Neuronal stem cell (in vitro differentiated cells): ENCODE results near the gene ABCC5.

Experiments
- DNase-seq: peaks from one replicate; pipeline ENCODE4 v3.0.0-alpha.2; 2013; ENCODE audit warnings: low spot score
- H2AFZ ChIP-seq: one replicate; pipeline ENCODE4 v1.6.1; 2013; ENCODE audit warnings: mild to moderate bottlenecking, low read length, inconsistent platforms
- H2AK5ac ChIP-seq: 2 replicates; pipeline ENCODE4 v1.6.1; 2013; ENCODE audit warnings: low read depth, mild to moderate bottlenecking, inconsistent platforms, low read length, moderate library complexity, mixed read lengths
- H2BK120ac ChIP-seq: 2 replicates; pipeline ENCODE4 v1.6.1; 2013; ENCODE audit warnings: low read depth, mild to moderate bottlenecking, inconsistent platforms, low read length, moderate library complexity, mixed read lengths
- H2BK12ac ChIP-seq: one replicate; pipeline ENCODE4 v1.6.1; 2013; ENCODE audit warnings: low read length, inconsistent platforms
- H2BK15ac ChIP-seq: 2 replicates; pipeline ENCODE4 v1.6.1; 2013; ENCODE audit warnings: mild to moderate bottlenecking, low read length, inconsistent platforms, mixed read lengths
- H2BK5ac ChIP-seq: one replicate; pipeline ENCODE4 v1.6.1; 2013; ENCODE audit warnings: inconsistent platforms, mild to moderate bottlenecking, low read length, moderate library complexity
- H3K14ac ChIP-seq: one replicate; pipeline ENCODE4 v1.6.1; 2013; ENCODE audit warnings: low read length, inconsistent platforms
- H3K18ac ChIP-seq: 2 replicates; pipeline ENCODE4 v1.6.1; 2013; ENCODE audit warnings: low read length, inconsistent platforms
- H3K23ac ChIP-seq: 2 replicates; pipeline ENCODE4 v1.6.1; 2013; ENCODE audit warnings: low read depth, mild to moderate bottlenecking, mixed read lengths, low read length, inconsistent platforms; ENCODE audit not compliant: poor library complexity
- H3K27ac ChIP-seq: replicated peaks from 3 replicates; pipeline ENCODE4 v1.5.1; 2013; ENCODE audit warnings: low read length, inconsistent platforms
- H3K27me3 ChIP-seq, 3 experiments: 2 replicates each; pipeline ENCODE4 v1.6.1; 2013; ENCODE audit warnings: low read length in 3 of 3, mild to moderate bottlenecking in 2 of 3, inconsistent platforms in 1 of 3, low read depth in 1 of 3, mixed read lengths in 1 of 3, moderate library complexity in 1 of 3; ENCODE audit not compliant: control insufficient read depth in 3 of 3, insufficient read depth in 3 of 3
- H3K36me3 ChIP-seq, 2 donors: replicated peaks in 1 of 2; 2 replicates each; pipeline ENCODE4 v1.6.1; 2013; ENCODE audit warnings: low read length in 2 of 2; ENCODE audit not compliant: control insufficient read depth in 2 of 2, insufficient read depth in 2 of 2
- H3K4ac ChIP-seq: 2 replicates; pipeline ENCODE4 v1.6.1; 2013; ENCODE audit warnings: inconsistent platforms, mild to moderate bottlenecking, low read length, moderate library complexity
- H3K4me1 ChIP-seq, 2 donors: 1 replicate in 1 of 2; 2 replicates in 1 of 2; pipeline ENCODE4 v1.6.1; 2013; ENCODE audit warnings: low read length in 2 of 2, low read depth in 1 of 2; ENCODE audit not compliant: control insufficient read depth in 2 of 2, insufficient read depth in 1 of 2
- H3K4me2 ChIP-seq: one replicate; pipeline ENCODE4 v1.6.1; 2013; ENCODE audit warnings: mild to moderate bottlenecking, low read length, inconsistent platforms; ENCODE audit not compliant: insufficient read depth, poor library complexity, severe bottlenecking
- H3K4me3 ChIP-seq, 2 donors: 2 replicates each; pipeline ENCODE4 v1.5.1; 2013; ENCODE audit warnings: low read length in 2 of 2, mild to moderate bottlenecking in 2 of 2, inconsistent platforms in 1 of 2, moderate library complexity in 1 of 2
- H3K79me1 ChIP-seq: one replicate; pipeline ENCODE4 v1.6.1; 2013; ENCODE audit warnings: low read depth, mild to moderate bottlenecking, inconsistent platforms, low read length, moderate library complexity
- H3K9ac ChIP-seq: one replicate; pipeline ENCODE4 v1.6.1; 2013; ENCODE audit warnings: mild to moderate bottlenecking, low read depth, low read length, inconsistent platforms; ENCODE audit not compliant: poor library complexity
- H3K9me3 ChIP-seq, 2 donors: replicated peaks in 1 of 2; 2 replicates each; pipeline versions ENCODE3 to v1.6.1; 2013; ENCODE audit warnings: low read length in 2 of 2, mild to moderate bottlenecking in 2 of 2, inconsistent platforms in 1 of 2, low read depth in 1 of 2, mixed read lengths in 1 of 2, moderate library complexity in 1 of 2; ENCODE audit not compliant: control insufficient read depth in 2 of 2, insufficient read depth in 1 of 2
- H4K8ac ChIP-seq: one replicate; pipeline ENCODE4 v1.6.1; 2013; ENCODE audit warnings: low read depth, mild to moderate bottlenecking, inconsistent platforms, low read length, moderate library complexity
- H4K91ac ChIP-seq: one replicate; pipeline ENCODE4 v1.6.1; 2013; ENCODE audit warnings: low read length, low read depth, mild to moderate bottlenecking, inconsistent platforms; ENCODE audit not compliant: poor library complexity
- WGBS, 2 donors: extraction: QIAGEN DNeasy Blood & Tissue Kit; methylation state at CpG; one replicate each; pipeline ENCODE4 v1.1.7; 2013; ENCODE audit warnings: missing lambda C conversion rate in 2 of 2, mixed read lengths in 1 of 2; ENCODE audit not compliant: insufficient read length in 2 of 2, insufficient replicate concordance in 1 of 2; ENCODE audit errors: extremely low coverage in 2 of 2; 5-methylcytosine and 5-hydroxymethylcytosine counted together

Gene ABCC5

GRCh38 chr3:183892610-183893214, 125.0 kb downstream of the ABCC5 start:
- H2BK12ac ChIP-seq, result no peak overlapping the region
- H3K79me1 ChIP-seq, result no peaks in the 10 kb centered on the region
- no peaks in the 10 kb centered on the region for H3K4me1 ChIP-seq
- H2AK5ac ChIP-seq, result no peak overlapping the region
- no peak overlapping the region for H4K91ac ChIP-seq
- no peaks in the 10 kb centered on the region for H3K9me3 ChIP-seq
- no peak overlapping the region for H3K9ac ChIP-seq
- no peak overlapping the region for H2BK5ac ChIP-seq
- peak overlapping the region; percentile 4 for H4K8ac ChIP-seq
- no peak overlapping the region for H3K18ac ChIP-seq
- no peak overlapping the region for H3K4me3 ChIP-seq
- no peak overlapping the region for H3K4ac ChIP-seq
- no peak overlapping the region for H3K23ac ChIP-seq
- H3K14ac ChIP-seq, result no peak overlapping the region
- H3K4me2 ChIP-seq, result no peak overlapping the region
- H3K27me3 ChIP-seq, result peaks cover 0 to 31% (median 0%) of the 10 kb centered on the region in 3 experiments
- H3K27ac ChIP-seq, result no peak overlapping the region
- H3K36me3 ChIP-seq, result no peaks in the 10 kb centered on the region
- H2BK120ac ChIP-seq, result no peak overlapping the region
- no CpG with 5 or more reads among the region's 9 CpGs for WGBS, 2 donors
- no peak overlapping the region for H2BK15ac ChIP-seq
- no peak overlapping the region for H2AFZ ChIP-seq
- no peak for DNase-seq

DNA sequence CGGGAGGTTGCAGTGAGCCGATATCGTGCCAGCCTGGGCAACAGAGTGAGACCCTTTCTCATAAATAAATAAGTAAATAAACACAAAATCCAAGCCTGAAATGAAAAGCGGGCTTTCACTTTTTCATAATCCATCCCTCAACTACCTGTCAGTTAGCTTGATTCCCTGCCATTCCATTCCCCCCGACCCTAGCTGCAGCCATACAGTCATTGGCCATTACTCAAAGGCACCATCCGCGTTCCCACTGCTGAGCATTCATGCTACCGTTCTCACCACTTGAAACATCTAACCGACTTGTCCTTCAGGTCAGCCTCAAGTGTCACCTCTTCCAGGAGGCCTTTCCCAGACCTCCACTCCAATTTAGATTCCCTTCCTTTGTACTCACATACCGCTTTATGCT, 131.9 kb downstream of the ABCC5 start:
- no peak overlapping the region for H3K4me3 ChIP-seq
- H2AFZ ChIP-seq, result no peak overlapping the region
- peaks cover 0 to 4% of the 10 kb centered on the region in 2 donors for H3K36me3 ChIP-seq
- no peak overlapping the region for H3K18ac ChIP-seq
- H2BK12ac ChIP-seq, result no peak overlapping the region
- H3K4ac ChIP-seq, result no peak overlapping the region
- H2BK15ac ChIP-seq, result no peak overlapping the region
- no peak overlapping the region for H4K91ac ChIP-seq
- whole genome bisulfite sequencing, 2 donors, result no CpG with 5 or more reads among the region's 10 CpGs
- H2BK120ac ChIP-seq, result no peak overlapping the region
- no peak overlapping the region for H2AK5ac ChIP-seq
- H4K8ac ChIP-seq, result no peak overlapping the region
- DNase-seq, result no peak
- H3K14ac ChIP-seq, result no peak overlapping the region
- peaks cover 7% of the 10 kb centered on the region for H3K79me1 ChIP-seq
- no peak overlapping the region for H2BK5ac ChIP-seq
- H3K9me3 ChIP-seq, result no peaks in the 10 kb centered on the region
- peaks cover 0 to 17% (median 0%) of the 10 kb centered on the region in 3 experiments for H3K27me3 ChIP-seq
- no peak overlapping the region for H3K4me2 ChIP-seq
- no peak overlapping the region for H3K27ac ChIP-seq
- H3K9ac ChIP-seq, result no peak overlapping the region
- H3K4me1 ChIP-seq, result peaks cover 4 to 9% of the 10 kb centered on the region in 2 donors
- H3K23ac ChIP-seq, result no peak overlapping the region

DNA sequence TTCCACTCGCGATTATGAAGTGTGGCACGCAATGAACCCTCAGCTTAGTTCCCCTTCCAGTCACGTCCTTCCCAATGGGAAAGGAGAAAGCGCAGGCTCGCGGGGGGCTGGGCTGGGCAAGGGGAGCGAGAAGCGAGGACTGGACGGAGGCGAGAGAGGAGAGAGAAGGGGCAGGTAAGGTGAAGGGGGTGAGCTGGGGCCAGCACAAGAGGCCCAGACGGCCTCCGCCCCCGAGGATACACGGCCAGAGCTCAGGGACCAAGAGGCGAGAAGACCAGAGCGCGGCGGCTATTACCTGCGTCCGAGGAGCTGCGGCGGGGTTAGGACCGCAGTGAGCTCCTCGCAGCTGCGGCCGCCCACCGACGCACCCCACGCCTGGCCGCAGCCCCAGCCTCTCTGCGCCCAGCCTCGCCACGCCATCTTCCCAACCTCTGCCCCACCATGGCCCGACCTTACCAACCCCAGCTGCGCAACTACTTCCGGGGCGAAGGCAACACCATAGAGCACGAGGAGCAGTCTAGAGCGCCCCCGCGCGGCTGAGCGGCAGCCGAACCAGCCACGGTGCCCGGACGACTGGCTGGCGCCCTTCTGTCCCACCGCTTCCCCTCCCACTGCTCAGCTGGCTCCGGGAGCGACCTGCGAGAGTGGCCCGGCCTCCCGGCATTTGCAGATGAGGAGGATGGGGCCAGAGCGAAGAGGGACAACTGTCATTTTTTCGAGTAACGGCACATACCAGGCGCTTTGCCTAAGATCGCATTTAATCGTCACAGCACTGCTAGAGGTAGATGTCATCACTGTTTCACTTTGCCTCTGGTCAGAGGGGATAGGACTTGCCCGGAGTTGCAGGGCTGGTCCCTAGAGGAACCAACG, 133.0 kb downstream of the ABCC5 start, which contains the start of gene PARL:
PARL (minus strand) TSS at position 454 of the 870 bp plus-strand sequence; CDS start at position 420, 34 bp downstream.
- Histone ChIP-seq H3K9me3 (no peaks in the 10 kb centered on the region), H3K27ac (peak within 1 kb of the TSS; percentile 23), H2AFZ (peak within 1 kb of the TSS; percentile 93), H3K4me2 (peak within 1 kb of the TSS; percentile 89), H2BK15ac (no peak within 1 kb of the TSS), H2BK120ac (no peak within 1 kb of the TSS), H3K18ac (peak within 1 kb of the TSS; percentile 96), H3K36me3 (peaks cover 0 to 4% of the 10 kb centered on the region in 2 donors), H3K4me3 (peak within 1 kb of the TSS; percentile 68 to 94), H4K8ac (peak within 1 kb of the TSS; percentile 84), H3K4me1 (peaks cover 4 to 9% of the 10 kb centered on the region in 2 donors), H2BK5ac (no peak within 1 kb of the TSS), H2AK5ac (peak within 1 kb of the TSS; percentile 30), H3K79me1 (peaks cover 7% of the 10 kb centered on the region), H3K23ac (peak within 1 kb of the TSS; percentile 95), H3K14ac (no peak within 1 kb of the TSS), H3K4ac (peak within 1 kb of the TSS; percentile 12), H3K27me3 (peaks cover 0 to 17% (median 0%) of the 10 kb centered on the region in 3 experiments), H2BK12ac (no peak within 1 kb of the TSS), H4K91ac (peak within 1 kb of the TSS; percentile 11), H3K9ac (peak within 1 kb of the TSS; percentile 97)
- peak; percentile 90 for DNase-seq
- no CpG with 5 or more reads among the region's 63 CpGs for WGBS, 2 donors

DNA sequence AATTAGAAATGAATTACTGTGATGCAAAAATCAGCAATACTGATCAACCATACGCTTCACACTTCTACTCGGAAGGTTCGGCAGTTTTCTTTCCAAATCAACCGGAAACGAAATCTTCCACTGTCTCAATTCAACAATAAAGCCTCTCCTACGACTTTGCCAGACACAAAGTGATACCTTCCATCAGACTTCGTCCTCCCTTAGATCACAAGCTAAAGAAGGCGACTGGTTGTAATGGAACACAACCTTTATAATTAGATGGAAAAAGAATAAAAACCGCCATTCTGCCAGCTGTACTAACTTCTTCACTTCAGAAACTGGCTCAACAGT, 133.6 kb downstream of the ABCC5 start:
- Histone ChIP-seq H3K27me3 (peaks cover 0 to 17% (median 0%) of the 10 kb centered on the region in 3 experiments), H2AK5ac (no peak overlapping the region), H3K4me3 (peak overlapping the region; percentile 68 to 94), H3K9ac (peak overlapping the region; percentile 97), H2BK120ac (no peak overlapping the region), H4K91ac (no peak overlapping the region), H3K23ac (no peak overlapping the region), H2BK15ac (no peak overlapping the region), H3K4me1 (peaks cover 4 to 9% of the 10 kb centered on the region in 2 donors), H3K4me2 (peak overlapping the region; percentile 89), H3K4ac (no peak overlapping the region), H2AFZ (peak overlapping the region; percentile 93), H3K18ac (no peak overlapping the region), H3K79me1 (peaks cover 7% of the 10 kb centered on the region), H2BK5ac (no peak overlapping the region), H2BK12ac (no peak overlapping the region), H3K14ac (no peak overlapping the region), H3K36me3 (peaks cover 0 to 7% of the 10 kb centered on the region in 2 donors), H3K9me3 (no peaks in the 10 kb centered on the region), H4K8ac (no peak overlapping the region), H3K27ac (no peak overlapping the region)
- DNase-seq, result no peak
- no CpG with 5 or more reads among the region's 9 CpGs for WGBS, 2 donors
